ENCODE data around the gene ITGBL1. TPM values are rescaled to one million over a fixed set of nuclear protein-coding genes. Genes with fewer than 3 reads are reported as not detected.

The ITGBL1 gene
- total and polyA plus RNA-seq, 7 donors: 0.44 to 5.7 (median 1.7) TPM

- H3K4me3 ChIP-seq: no peak overlapping the region
- no peaks in the 10 kb centered on the region for H3K27me3 ChIP-seq (ENCODE audit: insufficient read depth in 3 of 3, low read length in 2 of 3)
- H3K9me3 ChIP-seq: no peaks in the 10 kb centered on the region
- H3K27ac ChIP-seq: no peak overlapping the region
- no peak for ATAC-seq
- no peak for DNase-seq
- no peaks in the 10 kb centered on the region for H3K4me1 ChIP-seq
- WGBS, 3 donors: 81 to 86% (median 84%) methylated on average over 1 of the region's 1 CpG
- H3K36me3 ChIP-seq (ENCODE audit: insufficient read depth in 1 of 2, low read depth in 1 of 2): no peaks in the 10 kb centered on the region
- intact Hi-C loops (cut with DNase I): no loop called here
- no peak for TF ChIP-seq CTCF (IDR thresholded peaks at IDR 0.05)
Measured at GRCh38 chr13:101747039-101747438, 294.6 kb downstream of the ITGBL1 start.

- ATAC-seq: no peak
- Histone ChIP-seq H3K4me1 (no peaks in the 10 kb centered on the region), H3K27me3 (ENCODE audit: insufficient read depth in 3 of 3, low read length in 2 of 3) (no peaks in the 10 kb centered on the region), H3K4me3 (no peak overlapping the region), H3K36me3 (ENCODE audit: insufficient read depth in 1 of 2, low read depth in 1 of 2) (no peaks in the 10 kb centered on the region), H3K27ac (no peak overlapping the region), H3K9me3 (no peaks in the 10 kb centered on the region)
- no peak for TF ChIP-seq CTCF (IDR thresholded peaks at IDR 0.05)
- DNase-seq: no peak
- intact Hi-C loops (cut with DNase I): no loop called here
- 85 to 89% (median 89%) methylated on average over 1 of the region's 1 CpG for WGBS, 3 donors
Measured at GRCh38 chr13:101749584-101749983, 297.1 kb downstream of the ITGBL1 start.

GRCh38 chr13:101751488-101751887 is 299.0 kb downstream of the ITGBL1 start:
- H3K9me3 ChIP-seq: no peaks in the 10 kb centered on the region
- DNase-seq: no peak
- H3K4me1 ChIP-seq: no peaks in the 10 kb centered on the region
- no peaks in the 10 kb centered on the region for H3K27me3 ChIP-seq (ENCODE audit: insufficient read depth in 3 of 3, low read length in 2 of 3)
- intact Hi-C loops (cut with DNase I): loop anchor here in 1 of 2 donors (10.0 kb wide), 1 partner anchor 237 kb away; no protein-coding TSS in a partner anchor
- ATAC-seq: no peak
- TF ChIP-seq CTCF (IDR thresholded peaks at IDR 0.05): no peak
- no peak overlapping the region for H3K4me3 ChIP-seq
- H3K36me3 ChIP-seq (ENCODE audit: insufficient read depth in 1 of 2, low read depth in 1 of 2): no peaks in the 10 kb centered on the region
- WGBS, 3 donors: 15 to 19% (median 19%) methylated on average over 3 of the region's 3 CpGs
- H3K27ac ChIP-seq: no peak overlapping the region

- TF ChIP-seq CTCF (IDR thresholded peaks at IDR 0.05): no peak
- ATAC-seq (no peak), DNase-seq (no peak)
- 84 to 91% (median 89%) methylated on average over 3 of the region's 3 CpGs for WGBS, 3 donors
- Histone ChIP-seq H3K9me3 (no peaks in the 10 kb centered on the region), H3K4me1 (no peaks in the 10 kb centered on the region), H3K27ac (no peak overlapping the region), H3K36me3 (ENCODE audit: insufficient read depth in 1 of 2, low read depth in 1 of 2) (no peaks in the 10 kb centered on the region), H3K27me3 (ENCODE audit: insufficient read depth in 3 of 3, low read length in 2 of 3) (no peaks in the 10 kb centered on the region), H3K4me3 (no peak overlapping the region)
- intact Hi-C loops (cut with DNase I): loop anchor here in 1 of 2 donors (10.0 kb wide), 1 partner anchor 238 kb away; no protein-coding TSS in a partner anchor
Measured at GRCh38 chr13:101752432-101752831, 300.0 kb downstream of the ITGBL1 start.

GRCh38 chr13:101755228-101755887 is 302.9 kb downstream of the ITGBL1 start:
- ATAC-seq (no peak), DNase-seq (no peak)
- no peaks in the 10 kb centered on the region for H3K9me3 ChIP-seq
- no peaks in the 10 kb centered on the region for H3K27me3 ChIP-seq (ENCODE audit: insufficient read depth in 3 of 3, low read length in 2 of 3)
- H3K4me3 ChIP-seq: no peak overlapping the region
- no peak for TF ChIP-seq CTCF (IDR thresholded peaks at IDR 0.05)
- WGBS, 3 donors: 44 to 53% (median 50%) methylated on average over 6 of the region's 6 CpGs
- H3K36me3 ChIP-seq (ENCODE audit: insufficient read depth in 1 of 2, low read depth in 1 of 2): no peaks in the 10 kb centered on the region
- no peak overlapping the region for H3K27ac ChIP-seq
- intact Hi-C loops (cut with DNase I): loop anchor here in 1 of 2 donors (10.0 kb wide), 1 partner anchor 241 kb away; no protein-coding TSS in a partner anchor
- H3K4me1 ChIP-seq: no peaks in the 10 kb centered on the region
